T-cell (primary cell): ENCODE results near the gene HCAR2. TPM values are rescaled to one million over a fixed set of nuclear protein-coding genes. Genes with fewer than 3 reads are reported as not detected.
"Not testable (repeated sequence)": the region's sequence is repeated elsewhere in the genome, so short reads cannot be mapped to it uniquely, and the experiment has no call there.

Experiments used
- ATAC-seq, 4 experiments: fragments of 200-7000 bp in 3 of 4; fragments of 150-1000 bp in 1 of 4; cut with Tn5 transposase; replicated peaks in 1 of 4; 1 replicate in 3 of 4; 2 replicates in 1 of 4; pipeline ENCODE4 v1.10.0; 2021; ENCODE audit warnings: moderate library complexity in 3 of 4, mild to moderate bottlenecking in 2 of 4, moderate number of reproducible peaks in 1 of 4
- CTCF ChIA-PET, 2 donors: fragments of 300-600 bp; sonication (Branson Sonifier 250); formaldehyde crosslinking; loops; one replicate each; lab custom pipeline; 2022; ENCODE audit warnings: antibody characterized with exemption in 2 of 2; lab: Charles Lee
- POLR2A ChIA-PET, 2 donors: fragments of 300-600 bp; sonication (Branson Sonifier 250); formaldehyde crosslinking; loops; one replicate each; lab custom pipeline; 2022; ENCODE audit warnings: antibody characterized with exemption in 2 of 2; lab: Charles Lee
- DNase-seq, 35 experiments: peaks; one replicate each; pipeline versions ENCODE4 v3.0.0 to v3.0.0-alpha.2; 2013 to 2023
- H3K27ac ChIP-seq: one replicate; pipeline ENCODE4 v1.5.1; 2013; ENCODE audit warnings: low read length
- H3K27me3 ChIP-seq, 2 experiments: replicated peaks in 1 of 2; 1 replicate in 1 of 2; 2 replicates in 1 of 2; pipeline versions ENCODE4 v1.6.1 to v1.7.0; 2013; ENCODE audit warnings: low read length in 1 of 2, mixed read lengths in 1 of 2; ENCODE audit not compliant: control insufficient read depth in 2 of 2, insufficient read depth in 2 of 2; ENCODE audit errors: extremely low read depth in 1 of 2
- H3K36me3 ChIP-seq, 2 donors: 1 replicate in 1 of 2; 2 replicates in 1 of 2; pipeline versions ENCODE4 v1.6.1 to v1.7.0; 2013; ENCODE audit warnings: low read length in 1 of 2; ENCODE audit not compliant: control insufficient read depth in 2 of 2, insufficient read depth in 1 of 2; ENCODE audit errors: extremely low read depth in 1 of 2
- H3K4me1 ChIP-seq, 2 experiments: 1 replicate in 1 of 2; 2 replicates in 1 of 2; pipeline versions ENCODE4 v1.6.1 to v1.7.0; 2013; ENCODE audit warnings: low read length in 2 of 2, mixed read lengths in 1 of 2; ENCODE audit not compliant: insufficient read depth in 2 of 2, control insufficient read depth in 1 of 2; ENCODE audit errors: extremely low read depth in 1 of 2
- H3K4me3 ChIP-seq, 2 donors: 1 replicate in 1 of 2; 2 replicates in 1 of 2; pipeline versions ENCODE4 v1.5.1 to v1.7.0; 2013; ENCODE audit warnings: mild to moderate bottlenecking in 2 of 2, low read length in 1 of 2, moderate library complexity in 1 of 2; ENCODE audit not compliant: control insufficient read depth in 1 of 2; ENCODE audit errors: extremely low read depth in 1 of 2
- H3K9me3 ChIP-seq: 2 replicates; pipeline ENCODE4 v1.7.0; 2013
- H3K27ac Mint-ChIP-seq, 2 donors: one replicate each; pipeline ENCODE4 v1.8.0; 2020 to 2021; ENCODE audit warnings: mild to moderate bottlenecking in 2 of 2, mixed read lengths in 2 of 2
- H3K27me3 Mint-ChIP-seq, 2 donors: one replicate each; pipeline ENCODE4 v1.8.0; 2021 to 2022; ENCODE audit warnings: mixed read lengths in 2 of 2
- H3K36me3 Mint-ChIP-seq: one replicate; pipeline ENCODE4 v1.8.0; 2021; ENCODE audit warnings: mixed read lengths
- H3K4me1 Mint-ChIP-seq, 3 donors: one replicate each; pipeline ENCODE4 v1.8.0; 2020 to 2022; ENCODE audit warnings: mixed read lengths in 3 of 3, mild to moderate bottlenecking in 1 of 3
- H3K4me3 Mint-ChIP-seq, 3 donors: one replicate each; pipeline ENCODE4 v1.8.0; 2020 to 2022; ENCODE audit warnings: mild to moderate bottlenecking in 3 of 3, mixed read lengths in 3 of 3, moderate library complexity in 3 of 3
- H3K9me3 Mint-ChIP-seq, 3 donors: one replicate each; pipeline ENCODE4 v1.8.0; 2020 to 2022; ENCODE audit warnings: mixed read lengths in 3 of 3
- WGBS: methylation state at CpG from one replicate; pipeline ENCODE4 v1.1.5; 2013; ENCODE audit warnings: missing lambda C conversion rate; ENCODE audit not compliant: insufficient coverage; 5-methylcytosine and 5-hydroxymethylcytosine counted together
- total RNA-seq, 35 experiments: library from RNA in 6 of 35; stranded (reverse) in 6 of 35; fragments of 120-200 nt in 1 of 35; gene quantifications; one replicate each; pipeline versions ENCODE4 v1.2.1 to v1.2.4 and lab custom pipeline; 2013 to 2026

The HCAR2 gene
- total RNA-seq, 5 donors from 2014 or later (not counting 1 experiment from before 2014, with no cell fraction given), result 0.23 TPM; not detected in 4

- not testable (repeated sequence) for H3K36me3 ChIP-seq
Measured at GRCh38 chr12:122716658-122717057, 13.5 kb upstream of the HCAR2 start, which contains the start of gene HCAR3. Gene HCAR3, minus strand, starts transcription at chr12:122716811. Its CDS starts 74 bp downstream, at chr12:122716737.

GRCh38 chr12:122715211-122715610 is 12.1 kb upstream of the HCAR2 start:
- H3K36me3 Mint-ChIP-seq, H3K4me3 ChIP-seq, H3K27me3 ChIP-seq, H3K27ac ChIP-seq, ATAC-seq, H3K4me1 ChIP-seq, DNase-seq, H3K4me3 Mint-ChIP-seq, H3K36me3 ChIP-seq, CTCF ChIA-PET, H3K9me3 ChIP-seq, H3K27me3 Mint-ChIP-seq, POLR2A ChIA-PET, H3K27ac Mint-ChIP-seq, H3K9me3 Mint-ChIP-seq, H3K4me1 Mint-ChIP-seq: not testable (repeated sequence)
- WGBS, result 75% methylated on average over 4 of the region's 6 CpGs

More at GRCh38 chr12:122716658-122717057, 13.5 kb upstream of the HCAR2 start, which contains the start of gene HCAR3:
- H3K4me3 Mint-ChIP-seq, H3K4me3 ChIP-seq, ATAC-seq, H3K27ac ChIP-seq, CTCF ChIA-PET, H3K27me3 Mint-ChIP-seq, H3K9me3 Mint-ChIP-seq, H3K27ac Mint-ChIP-seq, H3K4me1 ChIP-seq, H3K9me3 ChIP-seq, POLR2A ChIA-PET, H3K27me3 ChIP-seq, H3K4me1 Mint-ChIP-seq, H3K36me3 Mint-ChIP-seq: not testable (repeated sequence)
- DNase-seq, result peak in 1 of 35 experiments; percentile 26
- WGBS, result 97% methylated on average over 6 of the region's 10 CpGs

GRCh38 chr12:122713491-122714188 is 10.5 kb upstream of the HCAR2 start:
- CTCF ChIA-PET, H3K4me3 Mint-ChIP-seq, H3K9me3 Mint-ChIP-seq, DNase-seq, H3K27ac ChIP-seq, POLR2A ChIA-PET, H3K27me3 ChIP-seq, H3K4me1 Mint-ChIP-seq, H3K4me1 ChIP-seq, H3K27me3 Mint-ChIP-seq, H3K27ac Mint-ChIP-seq, H3K36me3 Mint-ChIP-seq, H3K9me3 ChIP-seq, H3K36me3 ChIP-seq, ATAC-seq, H3K4me3 ChIP-seq: not testable (repeated sequence)
- no CpG with 5 or more reads among the region's 10 CpGs for WGBS

GRCh38 chr12:122711266-122711665 is 8.1 kb upstream of the HCAR2 start:
- H3K27ac Mint-ChIP-seq, H3K4me1 ChIP-seq, H3K9me3 ChIP-seq, H3K4me3 Mint-ChIP-seq, H3K27me3 Mint-ChIP-seq, POLR2A ChIA-PET, H3K4me3 ChIP-seq, H3K4me1 Mint-ChIP-seq, DNase-seq, CTCF ChIA-PET, H3K27ac ChIP-seq, H3K36me3 ChIP-seq, H3K9me3 Mint-ChIP-seq, H3K27me3 ChIP-seq, H3K36me3 Mint-ChIP-seq, ATAC-seq: not testable (repeated sequence)
- WGBS, result 100% methylated on average over 1 of the region's 1 CpG

- H3K36me3 Mint-ChIP-seq, H3K4me1 Mint-ChIP-seq, H3K9me3 ChIP-seq, ATAC-seq, H3K27me3 Mint-ChIP-seq, DNase-seq, H3K4me3 Mint-ChIP-seq, H3K27ac Mint-ChIP-seq, H3K9me3 Mint-ChIP-seq, H3K4me3 ChIP-seq, CTCF ChIA-PET, H3K27ac ChIP-seq, POLR2A ChIA-PET, H3K36me3 ChIP-seq, H3K4me1 ChIP-seq, H3K27me3 ChIP-seq: not testable (repeated sequence)
- 100% methylated on average over 2 of the region's 2 CpGs for WGBS
Measured at GRCh38 chr12:122710341-122710740, 7.2 kb upstream of the HCAR2 start.

- H3K9me3 ChIP-seq, H3K27ac ChIP-seq, DNase-seq, POLR2A ChIA-PET, CTCF ChIA-PET, H3K4me3 Mint-ChIP-seq, H3K27ac Mint-ChIP-seq, ATAC-seq, H3K4me1 Mint-ChIP-seq, H3K36me3 ChIP-seq, H3K9me3 Mint-ChIP-seq, H3K27me3 ChIP-seq, H3K4me1 ChIP-seq, H3K27me3 Mint-ChIP-seq, H3K36me3 Mint-ChIP-seq, H3K4me3 ChIP-seq: not testable (repeated sequence)
- WGBS, result no CpG with 5 or more reads among the region's 3 CpGs
Measured at GRCh38 chr12:122709287-122709686, 6.1 kb upstream of the HCAR2 start.

GRCh38 chr12:122703841-122704240 is 684 bp upstream of the HCAR2 start:
- H3K4me1 Mint-ChIP-seq, H3K4me1 ChIP-seq, CTCF ChIA-PET: not testable (repeated sequence)

More at GRCh38 chr12:122703841-122704240, 684 bp upstream of the HCAR2 start:
- H3K27me3 Mint-ChIP-seq, POLR2A ChIA-PET, DNase-seq, H3K27me3 ChIP-seq, ATAC-seq, H3K4me3 Mint-ChIP-seq, H3K9me3 Mint-ChIP-seq, H3K9me3 ChIP-seq, H3K27ac Mint-ChIP-seq, H3K27ac ChIP-seq, H3K4me3 ChIP-seq, H3K36me3 ChIP-seq, H3K36me3 Mint-ChIP-seq: not testable (repeated sequence)
- no CpG with 5 or more reads among the region's 3 CpGs for WGBS
